Panc1 (cell line): ENCODE measurements around the gene TNRC6C. TPM values are rescaled to one million over a fixed set of nuclear protein-coding genes. Genes with fewer than 3 reads are reported as not detected.
"Not testable (repeated sequence)": the region's sequence is repeated elsewhere in the genome, so short reads cannot be mapped to it uniquely, and the experiment has no call there.

ENCODE experiments used
- ATAC-seq: fragments of 200-7000 bp; cut with Tn5 transposase; 2 replicates; pipeline ENCODE4 v1.9.1; 2020; ENCODE audit warnings: mild to moderate bottlenecking, moderate library complexity
- BruUV-seq: library from RNA; stranded (reverse); fragments of 400-500 nt; replicated peaks from 2 replicates; lab custom pipeline; 2021; lab: Mats Ljungman, UMichigan
- CTCF ChIA-PET: fragments of 300-600 bp; sonication (Branson Sonifier 250); formaldehyde crosslinking; loops from one replicate; lab custom pipeline; 2022; ENCODE audit warnings: antibody characterized with exemption; lab: Charles Lee
- POLR2A ChIA-PET: fragments of 300-600 bp; sonication (Branson Sonifier 250); formaldehyde crosslinking; loops from one replicate; lab custom pipeline; 2022; ENCODE audit warnings: antibody characterized with exemption; lab: Charles Lee
- DNase-seq: peaks from one replicate; pipeline ENCODE4 v3.0.0-alpha.2; 2010; ENCODE audit warnings: low read depth, low spot score
- H3K27ac ChIP-seq: 2 replicates; pipeline ENCODE4 v1.5.1; 2011; ENCODE audit warnings: mild to moderate bottlenecking, low read length, inconsistent platforms
- H3K27me3 ChIP-seq: fragments of 200-500 bp; sonication (Bioruptor generic); 2 replicates; pipeline ENCODE4 v1.6.0; 2014; ENCODE audit warnings: low read length, inconsistent platforms; ENCODE audit not compliant: control insufficient read depth, insufficient read depth
- H3K36me3 ChIP-seq: fragments of 200-500 bp; sonication (Bioruptor generic); 2 replicates; pipeline ENCODE4 v1.5.1; 2014; ENCODE audit warnings: inconsistent platforms, mild to moderate bottlenecking, low read length, moderate library complexity; ENCODE audit not compliant: control insufficient read depth, insufficient read depth
- H3K4me1 ChIP-seq: 2 replicates; pipeline ENCODE4 v1.5.1; 2011; ENCODE audit warnings: inconsistent platforms, mild to moderate bottlenecking, low read length, moderate library complexity; ENCODE audit not compliant: control insufficient read depth, insufficient read depth
- H3K4me3 ChIP-seq, 2 experiments: 2 replicates each; pipeline ENCODE4 v1.5.1; 2011 to 2012; ENCODE audit warnings: low read depth in 2 of 2, low read length in 2 of 2, mild to moderate bottlenecking in 2 of 2, inconsistent platforms in 1 of 2, moderate library complexity in 1 of 2
- H3K9me3 ChIP-seq: fragments of 200-500 bp; sonication (Bioruptor generic); 2 replicates; pipeline ENCODE4 v1.5.1; 2014; ENCODE audit warnings: low read depth, mild to moderate bottlenecking, inconsistent platforms, low read length, moderate library complexity; ENCODE audit not compliant: control insufficient read depth, insufficient read depth
- CTCF ChIP-seq: fragments of 450-650 bp; IDR thresholded peaks from 2 replicates; pipeline ENCODE4 v1.5.1; 2017; ENCODE audit warnings: mild to moderate bottlenecking
- SIN3A ChIP-seq: IDR thresholded peaks from 2 replicates; pipeline ENCODE4 v1.6.1; 2012; ENCODE audit warnings: low read depth, mild to moderate bottlenecking, low read length, moderate library complexity, borderline replicate concordance; ENCODE audit not compliant: insufficient read depth
- in situ Hi-C: cut with HindIII; loops from 2 replicates; pipeline ENCODE4 v1.10.0; 2016; ENCODE audit warnings: low sequenced_read_pairs, low pct_unique_long_range_greater_than_20kb
- intact Hi-C: fragments of 100-400 bp; cut with micrococcal nuclease; formaldehyde crosslinking; loops from one replicate; pipeline ENCODE4 v1.10.0; 2022; ENCODE audit not compliant: unreplicated experiment
- total RNA-seq: library from RNA; stranded (reverse); gene quantifications from one replicate; pipeline ENCODE4 v1.2.1, GENCODE V29; 2021; ENCODE audit not compliant: unreplicated experiment

TNRC6C gene
- total RNA-seq, 1 experiment from 2014 or later: 10.1 TPM

- ChIA-PET CTCF (interaction anchor here (0.6 to 1.2 kb wide), 5 partner anchors 17 to 458 kb away, joined by 3 to 6 read pairs (median 4); no protein-coding TSS in a partner anchor), POLR2A (interaction anchor here (0.6 kb wide), 1 partner anchor 49 kb away, joined by 4 read pairs; the partner anchor contains the start of gene TK1)
- in situ Hi-C loops: no loop called here
- Histone ChIP-seq H3K27me3 (no peaks in the 10 kb centered on the region), H3K4me3 (no peak overlapping the region), H3K4me1 (peaks cover 15% of the 10 kb centered on the region), H3K27ac (no peak overlapping the region), H3K36me3 (no peaks in the 10 kb centered on the region), H3K9me3 (no peaks in the 10 kb centered on the region)
- no peak for ATAC-seq
- BruUV-seq: no TSS peak
- intact Hi-C loops: no loop called here
- no peak for DNase-seq
- TF ChIP-seq SIN3A (no peak), CTCF (peak; percentile 76)
Observed at GRCh38 chr17:78137392-78138203, 179.1 kb downstream of the TNRC6C start.

DNA sequence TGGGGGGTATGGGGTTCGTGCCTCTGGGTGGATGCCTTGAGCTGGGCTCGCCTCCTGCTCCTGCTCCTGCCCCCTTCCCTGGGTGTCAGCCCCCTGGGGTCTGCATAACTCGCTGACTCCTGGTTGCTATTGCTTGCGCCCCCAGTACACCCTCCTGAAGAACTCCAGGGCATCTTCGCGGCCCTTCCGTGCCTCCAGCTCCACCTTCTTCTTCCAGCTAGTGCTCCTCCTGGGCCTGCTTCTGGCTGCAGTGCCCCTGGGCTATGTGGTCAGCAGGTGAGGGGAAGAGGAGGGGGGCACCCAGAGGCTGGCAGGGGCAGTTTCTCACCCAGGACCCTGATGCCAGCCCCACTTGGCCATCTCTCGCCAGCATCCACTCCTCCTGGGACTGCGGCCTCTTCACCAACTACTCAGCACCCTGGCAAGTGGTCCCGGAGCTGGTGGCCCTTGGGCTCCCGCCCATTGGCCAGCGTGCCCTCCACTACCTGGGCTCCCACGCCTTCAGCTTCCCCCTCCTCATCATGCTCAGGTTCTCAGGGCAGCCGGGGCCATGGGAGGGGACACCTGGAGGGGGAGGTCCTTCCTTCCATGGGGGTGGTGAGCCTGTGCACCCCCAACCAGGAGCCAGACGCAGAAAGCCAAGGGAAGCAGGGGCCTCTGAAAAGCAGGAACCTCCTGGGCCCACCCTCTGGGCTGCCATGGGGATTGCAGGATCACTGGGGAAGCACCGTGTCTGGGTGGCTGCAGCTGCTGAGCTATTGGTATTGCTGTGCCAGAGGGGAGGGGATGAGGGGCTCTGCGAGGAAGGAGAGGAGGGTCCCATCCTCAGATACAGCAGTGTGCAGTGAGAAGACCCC is 179.9 kb downstream of the TNRC6C start:
- ChIA-PET CTCF (interaction anchor here (0.6 kb wide), 2 partner anchors 18 to 457 kb away, joined by 3 to 5 read pairs; no protein-coding TSS in a partner anchor), POLR2A (interaction anchor here (0.6 kb wide), 1 partner anchor 48 kb away, joined by 4 read pairs; the partner anchor contains the start of gene TK1)
- H3K27me3 ChIP-seq: no peaks in the 10 kb centered on the region
- in situ Hi-C loops (no loop called here), intact Hi-C loops (no loop called here)
- no TSS peak for BruUV-seq
- H3K4me1 ChIP-seq: peaks cover 16% of the 10 kb centered on the region
- H3K27ac ChIP-seq: no peak overlapping the region
- no peaks in the 10 kb centered on the region for H3K9me3 ChIP-seq
- H3K4me3 ChIP-seq: no peak overlapping the region
- TF ChIP-seq SIN3A: no peak
- no peaks in the 10 kb centered on the region for H3K36me3 ChIP-seq
- DNase-seq (no peak), ATAC-seq (no peak)

- intact Hi-C loops, BruUV-seq, DNase-seq, ATAC-seq, in situ Hi-C loops, H3K27me3 ChIP-seq, H3K36me3 ChIP-seq, H3K9me3 ChIP-seq: not testable (repeated sequence)
- peak overlapping the region in 1 of 2 experiments; percentile 45; a peak in 3 of 4 replicates for H3K4me3 ChIP-seq
- CTCF ChIA-PET: interaction anchor here (0.7 to 1.2 kb wide), 2 partner anchors 30 to 120 kb away, joined by 3 to 5 read pairs; no protein-coding TSS in a partner anchor
- peaks cover 29% of the 10 kb centered on the region for H3K4me1 ChIP-seq
- POLR2A ChIA-PET: interaction anchor here (0.6 to 0.7 kb wide), 2 partner anchors 17 to 212 kb away, joined by 3 to 5 read pairs; no protein-coding TSS in a partner anchor
- H3K27ac ChIP-seq: peak overlapping the region; percentile 49; the same call in 1 of the 2 replicates
Observed at GRCh38 chr17:78139861-78140168, 181.3 kb downstream of the TNRC6C start.
